22Rv1 (cell line): ENCODE results near the gene LPIN1.

Experiments used
- ZFX ChIP-seq: fragments of 450-650 bp; IDR thresholded peaks from 2 replicates; pipeline ENCODE4 v1.6.1; 2017; ENCODE audit warnings: antibody characterized with exemption, borderline replicate concordance
- TF ChIP-seq, protein P1 (sequence below): fragments of 450-650 bp; IDR thresholded peaks from 2 replicates; pipeline ENCODE4 v1.5.1; 2017; ENCODE audit warnings: mild to moderate bottlenecking

DNA sequence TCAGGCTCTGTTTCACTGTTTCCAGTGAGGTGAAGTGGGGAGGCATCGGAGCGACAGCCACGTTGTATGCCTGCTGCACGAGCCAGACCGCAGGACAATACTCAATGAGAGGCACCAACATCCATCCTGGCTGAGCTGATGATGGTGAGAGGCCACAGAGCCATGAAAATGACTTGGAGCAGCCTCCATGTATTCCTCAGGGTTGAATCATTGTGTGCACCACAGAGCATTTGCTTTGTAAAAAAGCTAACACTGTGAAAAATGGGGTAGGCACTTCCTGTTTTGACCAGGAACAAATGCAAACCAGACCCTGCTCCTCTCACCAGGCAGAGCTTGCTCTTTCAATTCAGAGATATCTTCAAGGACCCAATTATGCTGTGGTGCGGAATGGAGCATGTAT is 87.2 kb downstream of the LPIN1 start:
- TF ChIP-seq, protein P1, sequence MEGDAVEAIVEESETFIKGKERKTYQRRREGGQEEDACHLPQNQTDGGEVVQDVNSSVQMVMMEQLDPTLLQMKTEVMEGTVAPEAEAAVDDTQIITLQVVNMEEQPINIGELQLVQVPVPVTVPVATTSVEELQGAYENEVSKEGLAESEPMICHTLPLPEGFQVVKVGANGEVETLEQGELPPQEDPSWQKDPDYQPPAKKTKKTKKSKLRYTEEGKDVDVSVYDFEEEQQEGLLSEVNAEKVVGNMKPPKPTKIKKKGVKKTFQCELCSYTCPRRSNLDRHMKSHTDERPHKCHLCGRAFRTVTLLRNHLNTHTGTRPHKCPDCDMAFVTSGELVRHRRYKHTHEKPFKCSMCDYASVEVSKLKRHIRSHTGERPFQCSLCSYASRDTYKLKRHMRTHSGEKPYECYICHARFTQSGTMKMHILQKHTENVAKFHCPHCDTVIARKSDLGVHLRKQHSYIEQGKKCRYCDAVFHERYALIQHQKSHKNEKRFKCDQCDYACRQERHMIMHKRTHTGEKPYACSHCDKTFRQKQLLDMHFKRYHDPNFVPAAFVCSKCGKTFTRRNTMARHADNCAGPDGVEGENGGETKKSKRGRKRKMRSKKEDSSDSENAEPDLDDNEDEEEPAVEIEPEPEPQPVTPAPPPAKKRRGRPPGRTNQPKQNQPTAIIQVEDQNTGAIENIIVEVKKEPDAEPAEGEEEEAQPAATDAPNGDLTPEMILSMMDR = no peak
- no peak for TF ChIP-seq ZFX
